ENCODE data around the gene FAM43B. TPM values are rescaled to one million over a fixed set of nuclear protein-coding genes. Genes with fewer than 3 reads are reported as not detected.

The FAM43B gene
- total RNA-seq, 4 donors from 2014 or later: 0.21 to 0.38 TPM; not detected in 2

- Histone ChIP-seq H3K27ac (no peak overlapping the region), H3K27me3 (peaks cover 22% of the 10 kb centered on the region), H3K9me3 (no peaks in the 10 kb centered on the region), H3K4me3 (no peak overlapping the region), H3K36me3 (no peaks in the 10 kb centered on the region), H3K4me1 (peaks cover 5% of the 10 kb centered on the region)
- WGBS: 83% methylated on average over 6 of the region's 6 CpGs
- TF ChIP-seq CTCF (IDR thresholded peaks at IDR 0.05) (no peak), POLR2AphosphoS5 (IDR thresholded peaks at IDR 0.05) (no peak), EP300 (IDR thresholded peaks at IDR 0.05) (no peak), POLR2A (IDR thresholded peaks at IDR 0.05) (no peak)
- no peak for DNase-seq (ENCODE audit: low spot score in 2 of 2)
These were observed 26.1 kb upstream of the FAM43B start for GRCh38 chr1:20526267-20526666.

GRCh38 chr1:20528221-20528620 lies 24.2 kb upstream of the FAM43B start:
- H3K27me3 ChIP-seq: peaks cover 30% of the 10 kb centered on the region
- no peak overlapping the region for H3K4me3 ChIP-seq
- no peaks in the 10 kb centered on the region for H3K36me3 ChIP-seq
- no peak for DNase-seq (ENCODE audit: low spot score in 2 of 2)
- 76% methylated on average over 7 of the region's 7 CpGs for WGBS
- H3K9me3 ChIP-seq: no peaks in the 10 kb centered on the region
- H3K27ac ChIP-seq: no peak overlapping the region
- no peaks in the 10 kb centered on the region for H3K4me1 ChIP-seq
- TF ChIP-seq POLR2AphosphoS5 (IDR thresholded peaks at IDR 0.05) (no peak), EP300 (IDR thresholded peaks at IDR 0.05) (no peak), POLR2A (IDR thresholded peaks at IDR 0.05) (no peak), CTCF (IDR thresholded peaks at IDR 0.05) (no peak)

GRCh38 chr1:20530306-20530705 lies 22.1 kb upstream of the FAM43B start:
- DNase-seq (ENCODE audit: low spot score in 2 of 2): no peak
- no peak overlapping the region for H3K4me3 ChIP-seq
- peaks cover 30% of the 10 kb centered on the region for H3K27me3 ChIP-seq

GRCh38 chr1:20530901-20531300 lies 21.5 kb upstream of the FAM43B start:
- no peak for DNase-seq (ENCODE audit: low spot score in 2 of 2)
- no peak overlapping the region for H3K27ac ChIP-seq
- TF ChIP-seq CTCF (IDR thresholded peaks at IDR 0.05): no peak
- TF ChIP-seq EP300 (IDR thresholded peaks at IDR 0.05): no peak
- no peak for TF ChIP-seq POLR2AphosphoS5 (IDR thresholded peaks at IDR 0.05)
- no peak for TF ChIP-seq POLR2A (IDR thresholded peaks at IDR 0.05)
- no peak overlapping the region for H3K4me3 ChIP-seq
- H3K27me3 ChIP-seq: peaks cover 30% of the 10 kb centered on the region
- H3K36me3 ChIP-seq: no peaks in the 10 kb centered on the region
- no peaks in the 10 kb centered on the region for H3K9me3 ChIP-seq
- H3K4me1 ChIP-seq: no peaks in the 10 kb centered on the region
- 38% methylated on average over 6 of the region's 6 CpGs for WGBS

More at GRCh38 chr1:20530306-20530705, 22.1 kb upstream of the FAM43B start:
- 44% methylated on average over 8 of the region's 8 CpGs for WGBS
- Histone ChIP-seq H3K36me3 (no peaks in the 10 kb centered on the region), H3K27ac (no peak overlapping the region), H3K4me1 (no peaks in the 10 kb centered on the region), H3K9me3 (no peaks in the 10 kb centered on the region)
- no peak for TF ChIP-seq EP300 (IDR thresholded peaks at IDR 0.05)
- TF ChIP-seq POLR2AphosphoS5 (IDR thresholded peaks at IDR 0.05): no peak
- no peak for TF ChIP-seq CTCF (IDR thresholded peaks at IDR 0.05)
- no peak for TF ChIP-seq POLR2A (IDR thresholded peaks at IDR 0.05)

- H3K4me3 ChIP-seq: no peak overlapping the region
- H3K27ac ChIP-seq: no peak overlapping the region
- no peaks in the 10 kb centered on the region for H3K9me3 ChIP-seq
- 69% methylated on average over 4 of the region's 4 CpGs for WGBS
- H3K27me3 ChIP-seq: peaks cover 24% of the 10 kb centered on the region
- no peaks in the 10 kb centered on the region for H3K36me3 ChIP-seq
- TF ChIP-seq POLR2AphosphoS5 (IDR thresholded peaks at IDR 0.05) (no peak), POLR2A (IDR thresholded peaks at IDR 0.05) (no peak), EP300 (IDR thresholded peaks at IDR 0.05) (no peak), CTCF (IDR thresholded peaks at IDR 0.05) (no peak)
- no peaks in the 10 kb centered on the region for H3K4me1 ChIP-seq
- DNase-seq (ENCODE audit: low spot score in 2 of 2): no peak
These were observed 18.7 kb upstream of the FAM43B start for GRCh38 chr1:20533635-20534034.
